ENCODE results near the gene ZDHHC11B. TPM values are rescaled to one million over a fixed set of nuclear protein-coding genes. Genes with fewer than 3 reads are reported as not detected.
"Not testable (repeated sequence)": the region's sequence is repeated elsewhere in the genome, so short reads cannot be mapped to it uniquely, and the experiment has no call there.

ZDHHC11B gene
- total and polyA plus RNA-seq, 3 donors from 2014 or later = 3.0 to 9.0 (median 4.6) TPM

DNA sequence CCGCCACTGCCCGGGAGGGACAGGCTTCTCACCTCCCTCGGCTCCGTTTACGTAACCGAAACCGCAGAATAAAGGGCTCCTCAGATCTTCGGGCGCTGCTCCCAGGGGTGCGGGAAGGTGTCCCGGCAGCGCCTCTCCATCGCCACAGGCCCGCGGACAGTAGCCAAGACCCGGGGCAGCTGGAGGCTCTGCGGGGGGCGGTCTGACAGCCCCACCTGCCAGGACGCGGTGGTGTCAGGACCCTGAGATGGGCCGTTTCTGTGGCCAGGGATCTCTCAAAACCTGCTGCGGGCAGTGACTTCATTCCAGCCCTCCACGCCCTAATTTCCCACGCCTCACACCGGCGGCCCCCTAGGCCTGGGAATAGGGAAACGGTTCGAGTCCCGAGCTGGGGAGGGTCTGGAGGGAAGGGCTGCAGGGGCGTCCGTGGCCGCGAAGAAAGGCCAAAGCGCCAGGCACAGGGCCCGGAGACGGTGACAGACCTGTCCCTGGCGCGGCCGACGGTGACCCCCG, 91.9 kb downstream of the ZDHHC11B start:
- WGBS, 2 donors = 0 to 2% methylated on average over 10 to 40 of the region's 41 CpGs
- H3K27me3 ChIP-seq; H3K9me3 ChIP-seq; H3K4me1 ChIP-seq; DNase-seq; H3K27ac ChIP-seq; H3K36me3 ChIP-seq (ENCODE audit: low read depth, missing control alignments); intact Hi-C loops (cut with DNase I; ENCODE audit: low total_unique reads): not testable (repeated sequence)
- peak overlapping the region; percentile 34 to 38 for H3K4me3 ChIP-seq

GRCh38 chr5:691817-692528, 92.6 kb downstream of the ZDHHC11B start:
- no peak for TF ChIP-seq CTCF (IDR thresholded peaks at IDR 0.05)
- 17 to 21% methylated on average over 2 of the region's 2 CpGs for WGBS, 2 donors
- no peak for DNase-seq
- Histone ChIP-seq H3K27ac (no peak overlapping the region), H3K9me3 (no peaks in the 10 kb centered on the region), H3K36me3 (ENCODE audit: low read depth, missing control alignments) (no peaks in the 10 kb centered on the region), H3K4me1 (peaks cover 3% of the 10 kb centered on the region), H3K4me3 (no peak overlapping the region), H3K27me3 (no peaks in the 10 kb centered on the region)
- intact Hi-C loops (cut with DNase I; ENCODE audit: low total_unique reads) = no loop called here

GRCh38 chr5:691049-691448, 93.5 kb downstream of the ZDHHC11B start:
- H3K9me3 ChIP-seq; intact Hi-C loops (cut with DNase I; ENCODE audit: low total_unique reads); H3K27me3 ChIP-seq; H3K36me3 ChIP-seq (ENCODE audit: low read depth, missing control alignments); H3K4me3 ChIP-seq; H3K27ac ChIP-seq; H3K4me1 ChIP-seq; DNase-seq: not testable (repeated sequence)
- 0% methylated on average over 10 of the region's 23 CpGs; no CpG with 5 or more reads in 1 of the 2 donors for whole genome bisulfite sequencing, 2 donors

- H3K27me3 ChIP-seq; intact Hi-C loops (cut with DNase I; ENCODE audit: low total_unique reads); H3K9me3 ChIP-seq; H3K27ac ChIP-seq; H3K36me3 ChIP-seq (ENCODE audit: low read depth, missing control alignments); DNase-seq; H3K4me1 ChIP-seq; H3K4me3 ChIP-seq: not testable (repeated sequence)
- WGBS, 2 donors = no CpG with 5 or more reads among the region's 12 CpGs
These were observed 94.2 kb downstream of the ZDHHC11B start for GRCh38 chr5:690293-690692.

GRCh38 chr5:688348-689010, 96.0 kb downstream of the ZDHHC11B start:
- H3K4me3 ChIP-seq; H3K4me1 ChIP-seq; H3K27ac ChIP-seq; H3K36me3 ChIP-seq (ENCODE audit: low read depth, missing control alignments); H3K27me3 ChIP-seq; intact Hi-C loops (cut with DNase I; ENCODE audit: low total_unique reads); H3K9me3 ChIP-seq; DNase-seq: not testable (repeated sequence)
- 70 to 92% methylated on average over 6 to 28 of the region's 30 CpGs for WGBS, 2 donors

- H3K27ac ChIP-seq; H3K36me3 ChIP-seq (ENCODE audit: low read depth, missing control alignments); intact Hi-C loops (cut with DNase I; ENCODE audit: low total_unique reads); H3K27me3 ChIP-seq; DNase-seq; H3K4me1 ChIP-seq; H3K9me3 ChIP-seq; H3K4me3 ChIP-seq: not testable (repeated sequence)
- WGBS, 2 donors = 94% methylated on average over 12 of the region's 12 CpGs; no CpG with 5 or more reads in 1 of the 2 donors
These were observed 97.6 kb downstream of the ZDHHC11B start for GRCh38 chr5:686936-687335.

- DNase-seq; H3K27me3 ChIP-seq; H3K4me3 ChIP-seq; H3K4me1 ChIP-seq; intact Hi-C loops (cut with DNase I; ENCODE audit: low total_unique reads); H3K9me3 ChIP-seq; H3K36me3 ChIP-seq (ENCODE audit: low read depth, missing control alignments); H3K27ac ChIP-seq: not testable (repeated sequence)
- WGBS, 2 donors = 86 to 88% methylated on average over 7 to 12 of the region's 12 CpGs
These were observed 98.4 kb downstream of the ZDHHC11B start for GRCh38 chr5:686172-686523.
